Putamen (tissue), 1 donor: Measurements from ENCODE around the gene DNAJB1.
"Not testable (repeated sequence)": the region's sequence is repeated elsewhere in the genome, so short reads cannot be mapped to it uniquely, and the experiment has no call there.

Source experiments
- DNase-seq: peaks from one replicate; pipeline ENCODE4 v3.0.0-alpha.2; 2016; ENCODE audit warnings: low spot score

Gene DNAJB1

DNA sequence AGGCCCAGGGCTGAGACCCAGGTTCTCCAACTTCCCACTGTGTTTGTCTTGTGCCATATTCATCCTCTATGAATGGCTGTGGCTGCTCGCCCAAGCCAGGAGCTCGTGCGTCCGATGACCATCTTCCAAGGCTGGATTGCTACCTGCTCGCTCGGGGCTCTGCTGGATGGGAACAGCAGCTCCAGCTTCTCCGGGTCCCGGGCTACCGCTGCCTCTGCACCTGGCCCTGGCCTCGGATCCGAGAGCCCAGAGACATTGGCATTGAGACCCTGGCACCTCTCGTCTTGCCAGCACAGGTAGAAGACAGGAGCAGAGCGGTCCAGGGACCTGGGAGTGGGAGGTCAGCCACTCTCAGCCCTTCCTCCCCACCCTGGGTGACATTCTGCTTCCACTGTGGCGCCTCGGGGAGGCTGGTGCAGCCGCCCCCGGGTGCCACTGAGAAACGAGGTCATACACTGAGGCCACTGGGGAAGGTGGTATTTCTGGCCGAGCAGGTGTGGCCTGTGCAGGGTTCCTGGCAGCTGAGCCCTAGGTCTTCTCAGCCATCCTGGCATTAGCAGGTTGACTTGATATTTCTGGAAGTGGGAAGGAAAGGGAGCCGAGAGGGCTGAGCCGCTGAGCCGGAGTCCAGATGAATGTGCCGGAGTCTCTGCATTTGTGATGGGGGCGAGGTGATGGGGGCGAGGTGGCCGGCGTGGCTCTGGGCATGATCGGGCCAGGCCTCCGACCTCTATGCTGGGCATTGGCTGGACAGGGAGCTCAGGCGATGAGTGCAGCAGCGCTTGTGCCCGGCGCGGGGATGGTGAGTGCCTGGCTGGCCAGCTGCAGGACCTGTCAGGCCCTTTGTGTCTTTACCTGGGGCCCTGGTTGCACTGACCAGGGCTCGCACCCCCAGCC, 35.1 kb upstream of the DNAJB1 start:
- no peak for DNase-seq

DNA sequence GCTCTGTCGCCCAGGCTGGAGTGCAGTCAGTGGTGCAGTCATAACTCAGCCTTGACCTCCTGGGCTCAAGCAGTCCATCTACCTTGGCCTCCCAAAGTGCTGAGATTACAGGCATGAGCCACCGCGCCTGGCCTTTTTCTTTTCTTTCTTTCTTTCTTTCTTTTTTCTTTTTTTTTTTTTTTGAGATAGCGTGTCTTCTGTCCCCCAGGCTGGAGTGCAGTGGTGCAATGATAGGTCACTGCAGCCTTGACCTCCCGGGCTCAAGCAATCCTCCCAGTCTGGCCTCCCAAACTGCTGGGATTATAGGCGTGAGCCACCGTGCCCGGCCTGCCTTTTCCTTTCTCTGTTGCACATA, 33.8 kb upstream of the DNAJB1 start:
- DNase-seq: not testable (repeated sequence)

DNA sequence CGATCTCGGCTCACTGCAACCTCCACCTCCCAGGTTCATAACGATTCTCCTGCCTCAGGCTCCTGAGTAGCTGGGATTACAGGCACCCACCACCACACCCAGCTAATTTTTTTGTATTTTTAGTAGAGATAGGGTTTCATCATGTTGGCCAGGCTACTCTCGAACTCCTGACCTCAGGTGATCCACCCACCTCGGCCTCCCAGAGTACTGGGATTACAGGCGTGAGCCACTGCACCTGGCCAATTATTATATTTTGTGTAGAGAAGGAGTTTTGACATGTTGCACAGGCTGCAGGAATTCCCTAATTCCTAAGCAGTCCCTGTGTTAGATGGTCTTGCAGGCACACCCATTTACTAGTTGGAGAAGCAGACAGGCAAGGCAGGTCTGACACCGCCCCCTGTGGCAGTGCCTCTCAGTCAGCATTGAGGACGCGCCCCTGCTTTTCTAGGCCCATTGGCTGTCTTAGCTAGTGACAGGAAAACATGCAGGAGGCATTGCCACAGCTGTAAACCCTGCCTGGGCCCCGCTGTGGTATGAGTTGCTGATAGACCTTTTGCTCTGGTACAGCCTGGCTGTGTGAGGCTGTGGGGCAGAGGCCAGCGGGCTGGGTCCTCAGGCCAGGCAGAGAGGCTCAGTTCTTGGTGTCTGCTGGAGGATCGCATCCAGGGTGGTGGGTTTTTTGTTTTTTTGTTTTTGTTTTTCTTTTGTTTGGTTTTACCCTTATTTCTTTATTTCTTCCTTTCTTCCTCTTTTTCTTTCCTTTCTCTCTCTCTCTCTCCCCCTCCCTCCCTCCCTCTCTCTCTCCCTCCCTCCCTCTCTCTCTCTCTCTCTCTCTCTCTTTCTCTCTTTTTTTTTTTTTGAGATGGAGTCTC, 33.2 kb upstream of the DNAJB1 start:
- not testable (repeated sequence) for DNase-seq

DNA sequence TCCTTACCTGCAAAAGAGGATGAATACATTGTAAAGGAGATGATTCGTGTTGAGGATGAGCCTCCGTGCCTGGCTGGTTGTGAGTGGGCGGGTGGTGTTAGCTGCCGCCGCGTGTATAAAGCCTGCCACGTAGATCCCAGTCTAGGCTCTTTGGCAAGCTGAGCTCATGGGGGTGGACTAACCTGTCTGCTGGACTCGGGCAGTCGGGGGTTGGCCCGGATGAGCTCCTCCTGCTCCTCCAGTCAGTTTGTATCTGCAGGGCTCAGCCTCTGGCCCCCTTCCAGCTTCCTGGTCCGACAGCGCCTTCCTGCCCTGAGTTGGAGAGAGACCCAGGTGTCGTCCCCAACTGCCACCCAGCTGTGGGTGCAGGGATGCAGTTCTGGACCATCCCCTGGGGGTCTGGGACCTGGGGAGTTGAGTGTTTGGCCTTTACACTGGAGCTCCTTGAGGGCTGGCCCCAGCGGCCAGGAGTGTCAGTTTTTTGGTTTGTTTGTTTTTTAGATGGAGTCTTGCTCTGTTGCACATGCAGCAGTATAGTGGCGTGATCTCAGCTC, 32.1 kb upstream of the DNAJB1 start:
- DNase-seq: no peak

DNA sequence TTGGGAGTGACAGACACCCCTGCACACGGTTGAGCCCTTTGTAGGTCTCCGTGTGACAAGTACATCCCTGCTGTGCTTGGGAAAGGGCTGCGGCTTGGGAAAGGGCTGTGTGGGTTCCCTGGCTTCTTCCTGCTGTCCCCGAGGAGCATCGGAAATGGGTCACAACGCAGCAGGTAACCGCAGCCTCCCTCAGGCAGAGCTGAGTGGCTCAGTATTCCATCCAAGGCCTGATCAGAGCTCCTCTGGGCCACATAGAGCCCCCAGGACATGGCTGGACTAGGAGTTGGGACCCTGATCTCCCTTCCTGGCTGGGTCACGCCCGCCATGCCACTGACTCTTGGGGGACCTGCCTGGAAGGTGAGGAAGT, 27.5 kb upstream of the DNAJB1 start:
- no peak for DNase-seq

DNA sequence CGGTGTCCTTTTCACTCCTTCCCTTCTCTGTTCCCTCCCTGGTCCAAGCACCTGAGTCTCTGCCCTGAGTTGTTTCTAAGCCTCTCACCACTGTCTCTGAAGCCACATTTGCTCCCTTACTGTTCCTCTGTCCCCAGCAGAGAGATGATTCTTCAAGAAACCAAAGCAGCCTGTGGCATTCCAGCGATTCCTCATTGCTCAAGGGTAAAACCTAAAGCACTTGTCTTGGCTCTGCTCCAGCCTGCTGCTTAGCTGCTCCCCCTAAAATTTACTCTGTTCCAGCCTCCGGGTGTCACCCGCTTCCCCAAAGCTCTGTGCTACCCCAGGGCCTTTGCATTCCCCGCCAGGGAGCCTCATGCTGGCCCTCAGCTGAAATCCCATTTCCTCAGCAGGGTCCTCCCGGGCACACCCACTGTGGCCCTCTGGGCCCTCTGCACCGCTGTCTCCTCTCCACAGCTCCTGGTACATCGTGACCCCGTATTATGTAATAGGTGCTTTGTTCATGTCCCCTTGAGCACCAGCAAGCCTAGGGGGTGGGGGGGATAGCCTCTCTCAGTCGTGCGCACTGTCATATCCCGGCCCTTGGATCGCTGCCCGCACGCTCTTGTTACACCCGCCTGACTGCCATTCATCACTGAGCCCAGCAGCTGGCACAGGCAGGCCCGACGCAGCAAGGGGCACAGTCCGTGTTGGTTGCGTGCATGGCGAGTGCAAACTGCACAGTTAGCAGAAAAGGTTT, 26.9 kb upstream of the DNAJB1 start:
- peak; percentile 94 for DNase-seq

DNA sequence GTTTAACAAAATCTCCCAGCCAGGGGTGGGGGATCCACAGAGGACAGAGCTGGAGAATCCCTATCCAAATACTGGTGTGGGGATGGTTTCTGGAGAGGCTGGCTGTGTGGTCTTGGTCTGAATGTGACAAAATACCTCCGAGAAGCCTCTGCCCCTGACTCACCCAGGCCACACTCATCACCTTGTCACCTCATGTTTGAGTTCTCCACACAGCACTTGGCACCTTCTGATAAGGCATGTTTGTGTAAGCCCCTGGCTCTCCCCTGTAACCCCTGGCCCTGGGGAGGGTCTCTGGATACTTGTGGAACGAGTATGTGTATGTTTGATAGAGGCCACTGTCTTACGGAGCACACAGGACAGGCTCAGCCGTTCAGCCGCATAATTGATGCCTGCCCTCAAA, 25.9 kb upstream of the DNAJB1 start:
- DNase-seq: no peak

DNA sequence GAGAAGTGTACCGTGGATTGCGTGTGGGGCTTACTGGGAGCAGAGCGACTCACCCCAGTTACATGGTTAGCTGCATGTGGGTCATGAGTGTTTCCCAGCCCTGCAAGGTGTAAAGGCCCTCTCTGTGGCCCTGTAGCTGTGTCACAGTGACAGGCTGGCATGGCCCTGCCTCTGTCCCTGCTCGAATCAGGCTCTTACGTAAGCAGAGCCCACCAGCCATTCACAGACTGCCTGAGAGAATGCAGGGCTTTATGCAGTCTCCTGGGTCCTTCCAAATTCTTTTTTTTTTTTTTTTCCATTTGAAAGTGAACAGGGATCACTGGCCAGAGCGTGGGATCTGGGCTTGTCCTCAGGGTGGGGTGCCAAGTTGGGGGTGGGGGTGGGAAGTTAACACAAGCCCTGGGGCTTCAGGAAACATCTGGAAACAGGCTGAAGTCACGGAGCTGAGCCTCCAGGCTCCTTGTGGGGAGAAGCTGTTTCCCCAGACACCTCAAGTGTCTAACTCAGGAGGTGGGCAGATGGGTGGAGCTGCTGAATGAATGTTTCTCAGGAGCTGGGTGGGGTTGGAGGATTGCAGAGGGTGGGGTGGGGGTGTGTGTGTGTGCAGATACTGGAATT, 24.6 kb upstream of the DNAJB1 start:
- DNase-seq: no peak

DNA sequence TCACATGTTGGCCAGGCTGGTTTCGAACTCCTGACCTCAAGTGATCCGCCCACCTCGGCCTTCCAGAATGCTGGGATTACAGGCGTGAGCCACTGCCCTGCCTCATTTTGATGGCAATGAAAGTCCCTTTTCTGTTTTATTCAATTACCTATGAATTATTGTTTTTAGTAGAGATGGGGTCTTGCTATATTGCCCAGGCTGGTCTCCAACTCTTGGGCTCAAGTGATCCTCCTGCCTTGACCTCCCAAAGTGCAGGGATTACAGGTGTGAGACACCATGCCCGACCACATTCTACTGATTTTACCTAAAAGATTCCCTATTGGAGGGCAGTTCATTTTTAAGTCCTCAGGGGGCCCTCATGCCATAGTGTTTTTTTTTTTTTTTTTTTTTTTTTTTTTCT, 23.8 kb upstream of the DNAJB1 start:
- not testable (repeated sequence) for DNase-seq

DNA sequence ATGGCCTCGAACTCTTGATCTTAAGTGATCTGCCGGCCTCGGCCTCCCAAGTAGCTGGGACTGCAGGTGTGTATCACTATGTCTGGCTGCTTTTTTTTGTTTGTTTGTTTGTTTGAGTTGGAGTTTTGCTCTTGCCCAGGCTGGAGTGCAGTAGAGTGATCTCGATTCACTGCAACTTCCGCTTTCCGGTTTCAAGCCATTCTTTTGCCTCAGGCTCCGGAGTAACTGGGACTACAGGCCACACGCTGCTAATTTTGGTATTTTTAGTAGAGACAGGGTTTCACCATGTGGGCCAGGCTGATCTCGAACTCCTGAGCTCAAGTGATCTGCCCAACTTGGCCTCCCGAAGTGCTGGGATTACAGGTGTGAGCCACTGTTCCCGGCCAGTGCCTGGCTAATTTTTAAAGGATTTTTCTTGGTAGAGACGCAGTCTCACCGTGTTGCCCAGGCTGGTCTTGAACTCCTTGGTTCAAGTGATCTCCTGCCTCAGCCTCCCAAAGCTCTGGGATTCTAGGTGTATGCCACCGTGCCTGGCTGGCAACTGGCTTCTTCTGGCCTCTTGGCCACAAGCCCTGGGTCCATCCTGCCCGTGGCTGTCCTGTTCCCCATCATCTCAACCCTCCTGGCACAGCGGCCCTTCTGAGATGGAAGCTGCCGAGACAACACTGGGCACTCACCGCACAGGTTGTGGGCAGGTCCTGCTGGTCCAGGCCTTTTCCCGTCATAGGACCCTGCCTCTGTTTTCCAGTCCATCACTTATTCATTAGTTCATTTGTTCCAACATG, 22.7 kb upstream of the DNAJB1 start:
- DNase-seq: no peak

DNA sequence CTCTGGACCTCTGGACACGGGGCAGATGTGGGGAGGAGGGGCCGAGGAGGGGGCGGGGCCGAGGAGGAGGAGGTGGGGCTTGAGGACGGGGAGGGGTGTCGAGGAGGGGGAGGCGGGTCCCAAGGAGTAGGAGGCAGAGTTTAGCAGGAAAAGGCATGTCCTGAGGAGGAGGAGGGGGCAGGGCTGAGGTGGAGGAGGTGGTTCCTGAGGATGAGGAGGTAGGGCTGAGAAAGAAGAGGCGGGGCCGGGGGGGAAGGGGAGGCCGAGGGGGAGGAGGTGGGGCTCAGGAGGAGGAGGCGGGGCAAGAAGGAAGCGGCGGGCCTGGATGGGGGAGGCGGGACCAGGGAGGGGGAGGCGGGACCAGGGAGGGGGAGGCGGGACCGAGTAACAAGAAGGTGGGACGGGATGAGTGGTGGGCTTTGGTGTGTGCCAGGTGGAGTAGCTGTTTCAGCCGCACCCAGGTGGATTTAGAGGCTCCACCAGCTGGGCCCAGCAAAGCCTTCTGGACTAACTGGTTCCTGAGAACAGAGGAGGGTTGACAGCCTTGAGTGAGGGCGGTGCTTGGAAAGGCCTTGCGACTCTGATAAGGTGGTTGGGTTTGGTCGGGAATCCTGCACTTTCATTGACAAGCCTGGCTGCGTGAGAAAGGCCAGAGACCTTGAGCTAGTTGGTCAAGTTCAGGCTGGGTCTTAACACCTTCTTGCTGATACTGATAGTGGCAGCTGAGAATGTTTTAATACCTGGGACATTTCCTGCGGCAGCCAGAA, 18.9 kb upstream of the DNAJB1 start:
- DNase-seq: no peak

DNA sequence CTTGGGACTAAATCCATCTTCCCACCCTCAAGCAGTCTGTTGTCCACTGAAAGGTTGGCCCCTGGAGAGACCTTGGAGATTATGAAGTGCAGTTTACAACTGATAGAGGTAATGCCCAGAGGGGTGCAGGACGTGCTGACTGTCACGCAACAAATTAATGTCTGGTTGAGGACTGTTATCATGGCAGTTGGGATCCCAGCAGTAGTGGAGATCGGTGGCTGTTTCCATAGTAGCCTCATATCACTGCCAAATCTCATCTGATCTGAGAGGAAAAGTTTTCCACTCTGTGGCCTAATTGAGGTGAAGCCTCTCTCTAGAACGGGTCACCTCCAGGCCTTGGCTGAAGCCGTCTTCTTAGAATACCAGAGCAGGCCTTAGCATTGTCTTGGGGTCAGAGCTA, 15.3 kb upstream of the DNAJB1 start:
- no peak for DNase-seq

DNA sequence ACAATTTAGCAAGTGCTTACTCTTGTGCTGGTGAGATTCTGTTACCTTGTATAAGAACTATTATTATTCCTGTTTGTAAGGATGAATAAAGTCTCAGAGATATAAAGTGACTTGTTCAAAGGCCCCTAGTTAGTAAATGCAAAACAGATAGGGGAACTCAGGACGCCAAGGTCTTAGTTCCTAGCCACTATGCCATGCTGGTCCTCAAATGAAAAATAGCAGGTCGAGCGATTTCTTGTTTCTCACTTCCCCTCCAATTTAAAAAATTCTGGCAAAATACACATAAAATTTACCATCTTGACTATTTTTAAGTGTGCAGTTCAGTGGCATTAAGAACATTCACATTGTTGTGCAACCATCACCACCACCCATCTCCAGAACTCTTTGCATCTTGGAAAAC, 12.3 kb upstream of the DNAJB1 start:
- no peak for DNase-seq

DNA sequence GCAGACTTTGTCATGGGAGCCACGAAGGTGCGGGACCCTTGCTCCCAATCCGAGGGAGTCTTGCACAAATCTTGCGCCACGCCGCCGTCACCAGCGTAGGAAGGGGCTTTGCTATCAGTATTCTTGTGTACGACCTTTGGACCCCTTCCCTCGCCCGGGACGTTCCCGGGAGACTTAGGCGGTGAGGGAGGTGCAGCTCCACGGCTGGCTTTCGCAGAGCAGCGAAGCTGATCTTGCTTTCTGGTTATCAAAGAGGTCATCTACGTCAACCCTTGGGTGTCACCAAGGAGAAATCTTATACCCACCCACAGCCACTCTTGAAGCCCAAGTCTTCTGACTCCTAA, 11.8 kb upstream of the DNAJB1 start:
- DNase-seq: no peak

DNA sequence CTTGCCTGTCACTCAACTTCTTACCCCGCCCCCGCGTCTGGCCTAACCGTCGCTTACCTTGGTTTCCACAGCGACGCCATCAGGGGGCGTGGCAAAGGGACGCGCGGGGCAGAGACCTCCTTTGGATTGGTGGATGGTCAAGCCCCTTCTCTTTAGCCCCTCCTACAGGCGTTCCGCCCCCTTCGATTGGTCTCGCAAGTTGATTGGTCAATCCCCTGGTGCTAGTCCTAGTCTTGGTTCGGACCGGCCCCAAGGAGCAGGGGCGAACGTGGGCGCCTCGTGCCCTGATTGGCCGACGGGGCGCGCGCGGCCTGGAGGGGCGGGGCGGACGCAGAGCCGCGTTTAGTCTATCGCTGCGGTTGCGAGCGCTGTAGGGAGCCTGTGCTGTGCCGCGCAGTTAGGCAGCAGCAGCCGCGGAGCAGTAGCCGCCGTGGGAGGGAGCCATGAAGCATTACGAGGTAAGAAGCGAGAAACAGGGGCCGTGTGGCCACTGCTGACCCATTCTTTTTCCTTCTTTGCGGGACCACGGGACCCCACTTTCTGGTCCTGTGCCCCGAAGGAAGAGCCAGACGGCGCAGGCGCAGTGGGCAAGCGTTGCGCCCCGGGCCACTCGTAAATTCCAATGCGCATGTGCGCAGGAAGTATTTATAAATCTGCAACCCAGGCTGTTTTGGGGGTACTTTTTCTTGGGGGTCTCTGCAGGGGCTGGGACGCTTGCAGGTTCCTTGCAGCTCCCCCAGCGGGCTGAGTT, 11.2 kb upstream of the DNAJB1 start, which contains the start of gene TECR:
Gene TECR (plus strand): TSS at position 341 of the 751 bp plus-strand sequence. CDS start 103 bp downstream, at position 444.
- peak; percentile 100 for DNase-seq

DNA sequence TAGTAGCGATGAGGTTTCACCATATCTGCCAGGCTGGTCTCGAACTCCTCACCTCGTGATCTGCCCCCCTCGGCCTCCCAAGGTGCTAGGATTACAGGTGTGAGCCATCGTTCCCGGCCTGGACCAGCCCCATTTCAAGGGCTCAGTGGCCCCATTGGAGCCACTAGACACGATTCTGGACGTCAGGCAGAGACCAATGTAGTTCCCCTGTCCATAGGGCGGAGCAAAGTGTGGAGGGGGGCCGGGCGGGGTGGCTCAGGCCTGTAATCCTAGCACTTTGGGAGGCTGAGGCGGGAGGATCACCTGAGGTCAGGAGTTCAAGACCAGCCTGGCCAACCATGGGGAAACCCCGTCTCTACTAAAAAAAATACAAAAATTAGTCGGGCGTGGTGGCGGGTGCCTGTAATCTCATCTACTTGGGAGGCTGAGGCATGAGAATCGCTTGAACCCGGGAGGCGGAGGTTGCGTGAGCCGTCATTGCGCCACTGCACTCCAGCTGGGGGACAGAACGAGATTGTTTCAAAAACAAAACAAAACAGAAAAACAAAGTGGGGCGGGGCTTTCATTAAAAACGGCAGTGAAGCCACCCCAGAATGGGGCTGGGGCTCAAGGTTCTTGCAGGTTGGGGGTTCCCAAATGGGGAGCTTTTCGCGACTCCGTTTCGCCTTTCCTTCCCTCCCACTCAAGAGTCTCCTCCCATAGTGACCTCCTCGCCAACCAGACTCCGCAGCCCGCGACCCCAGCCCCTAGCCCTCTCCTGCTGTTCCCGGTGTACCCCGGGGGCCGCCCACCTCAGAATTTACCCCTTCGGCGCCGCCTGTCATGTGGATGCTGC, 10.4 kb upstream of the DNAJB1 start:
- DNase-seq: no peak

DNA sequence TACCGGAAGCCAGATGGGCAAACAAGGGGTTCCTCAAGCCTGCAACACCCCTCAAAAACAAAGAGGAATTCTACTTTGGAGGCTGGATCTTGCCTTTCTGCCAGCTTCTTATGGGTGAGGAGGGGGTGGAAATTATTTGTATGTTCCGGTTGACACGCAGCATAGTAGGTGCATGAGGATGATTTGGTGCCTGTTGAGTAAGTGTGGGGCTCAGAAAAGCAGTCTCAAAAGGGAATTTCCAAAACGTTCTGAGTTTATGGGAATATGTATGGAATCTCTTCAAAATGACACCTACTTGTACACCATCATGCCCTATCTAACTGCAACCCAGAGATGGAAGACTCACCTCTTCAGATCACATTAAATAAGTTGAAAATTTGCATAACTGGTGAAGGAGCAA, 8.2 kb upstream of the DNAJB1 start:
- no peak for DNase-seq

DNA sequence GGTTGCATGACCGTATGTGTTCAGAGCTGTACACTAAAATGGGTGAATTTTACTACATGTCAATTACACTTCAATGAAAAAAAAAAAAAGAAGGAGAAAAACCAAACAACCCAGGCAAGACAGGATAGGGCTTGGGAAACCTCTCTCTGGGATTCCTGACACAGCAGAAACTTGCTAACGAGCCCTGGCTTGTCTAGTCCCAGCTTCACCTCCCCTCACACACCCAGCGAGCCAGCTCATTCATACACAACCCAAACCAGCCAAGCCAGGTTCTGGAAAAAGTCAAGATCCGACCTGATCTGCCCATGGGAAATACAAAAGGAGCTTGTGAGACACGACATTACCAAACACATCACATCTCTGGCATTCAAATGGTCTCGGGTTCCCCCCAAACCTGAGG, 7.5 kb upstream of the DNAJB1 start:
- no peak for DNase-seq

DNA sequence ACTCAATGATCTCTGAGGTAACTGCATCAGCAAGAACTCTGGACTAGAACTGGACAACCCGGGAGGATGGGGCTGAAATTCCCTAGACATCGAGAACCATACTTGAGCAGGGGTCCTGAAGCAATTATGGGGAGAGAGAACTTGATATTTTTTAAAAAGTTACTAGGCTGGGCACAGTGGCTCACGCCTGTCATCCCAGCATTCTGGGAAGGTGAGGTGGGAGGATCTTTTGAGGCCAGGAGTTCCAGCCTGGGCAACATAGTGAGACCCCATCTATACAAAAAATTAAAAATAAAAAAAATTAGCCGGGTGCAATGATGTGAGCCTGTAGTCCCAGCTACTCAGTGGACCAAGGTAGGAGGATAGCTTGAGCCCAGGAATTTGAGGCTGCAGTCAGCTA, 2.3 kb upstream of the DNAJB1 start:
- no peak for DNase-seq
